ENCODE data around the gene ERG. TPM values are rescaled to one million over a fixed set of nuclear protein-coding genes. Genes with fewer than 3 reads are reported as not detected.

The ERG gene
- total and polyA plus RNA-seq, 9 of the 15 experiments (the other 6 are each of a cell fraction or from before 2014, with no cell fraction given) = 0.06 TPM; not detected in 8

DNA sequence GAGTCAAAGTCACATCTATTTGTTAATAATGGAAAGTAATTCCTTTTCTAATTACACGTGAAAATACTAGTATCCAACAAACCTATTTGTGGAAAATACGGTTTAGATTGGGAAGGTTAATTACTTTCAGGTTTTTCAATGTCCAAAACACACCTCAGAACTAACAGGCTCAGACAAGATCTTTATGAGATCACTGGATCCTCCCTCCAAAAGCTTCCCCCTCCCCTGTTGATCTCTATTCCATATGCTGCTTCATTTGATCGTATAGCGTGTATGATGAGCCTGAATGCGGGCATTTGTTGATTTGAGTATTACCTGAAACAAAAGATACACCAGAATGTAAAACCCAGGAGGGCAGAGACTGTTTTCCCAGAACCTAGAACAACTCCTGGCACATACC is 26.5 kb downstream of the ERG start (continued):
- TF ChIP-seq ZC3H8 (IDR thresholded peaks at IDR 0.05) (no peak), KDM5B (IDR thresholded peaks at IDR 0.05; ENCODE audit: insufficient replicate concordance, low read depth, low read length) (no peak)

DNA sequence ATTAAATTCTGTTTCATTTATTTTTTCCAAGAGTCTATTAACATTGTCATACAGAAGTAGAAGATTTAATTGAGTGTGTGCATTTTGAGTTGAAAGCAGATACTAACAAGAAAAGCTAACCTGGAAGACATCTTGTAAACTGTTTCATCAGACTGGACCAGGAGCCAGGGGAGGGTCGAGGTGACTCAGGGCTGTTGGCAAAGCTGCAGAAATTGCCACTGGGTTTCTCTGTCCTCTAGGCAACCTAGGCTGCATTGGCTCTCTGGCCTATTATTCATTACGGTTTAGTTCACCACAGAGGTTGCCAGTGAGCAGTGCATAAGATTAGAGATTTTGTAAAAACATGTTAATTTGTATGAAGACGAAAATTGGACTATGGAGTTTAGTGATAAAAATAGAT is 27.5 kb downstream of the ERG start:
- H4K20me1 ChIP-seq (replicated peaks; ENCODE audit: control insufficient read depth, insufficient read depth, low read length) = no peaks in the 10 kb centered on the region
- no peaks in the 10 kb centered on the region for H3K36me3 ChIP-seq (ENCODE audit: control insufficient read depth, insufficient read depth, low read length)
- H2AFZ ChIP-seq (ENCODE audit: low read depth, low read length) = no peak overlapping the region
- FAIRE-seq (no peak), ATAC-seq (no peak), DNase-seq (ENCODE audit: extremely low read depth in 1 of 4, low spot score in 3 of 4) (no peak)
- ChIA-PET CTCF (ENCODE audit: low intra/inter-chr PET ratio) (no interaction called here), POLR2A (no interaction called here)
- no peaks in the 10 kb centered on the region for H3K9me3 ChIP-seq (replicated peaks; ENCODE audit: control insufficient read depth, insufficient read depth, low read depth, low read length)
- in situ Hi-C loops (cut with MboI) (no loop called here), intact Hi-C loops (cut with micrococcal nuclease) (no loop called here)
- no TSS peak for BruUV-seq (replicated peaks)
- H3K27me3 ChIP-seq (ENCODE audit: control insufficient read depth in 2 of 2, insufficient read depth in 2 of 2, low read length in 2 of 2) = peaks cover 0 to 21% of the 10 kb centered on the region in 2 experiments; a peak in 3 of 5 replicates
- no peak overlapping the region for H3K9ac ChIP-seq (ENCODE audit: insufficient read depth in 1 of 2, low read depth in 2 of 2, low read length in 2 of 2)
- no peak overlapping the region for H3K4me2 ChIP-seq (ENCODE audit: insufficient read depth, low read length)
- H3K9me1 ChIP-seq (ENCODE audit: control insufficient read depth, insufficient read depth, low read length) = no peaks in the 10 kb centered on the region
- no peak overlapping the region for H3K4me3 ChIP-seq
- no peak overlapping the region for H3K27ac ChIP-seq (ENCODE audit: extremely low read depth, low read depth, low read length)
- no peak for TF ChIP-seq CBFA2T3 (IDR thresholded peaks at IDR 0.05)
- TF ChIP-seq, protein P1, sequence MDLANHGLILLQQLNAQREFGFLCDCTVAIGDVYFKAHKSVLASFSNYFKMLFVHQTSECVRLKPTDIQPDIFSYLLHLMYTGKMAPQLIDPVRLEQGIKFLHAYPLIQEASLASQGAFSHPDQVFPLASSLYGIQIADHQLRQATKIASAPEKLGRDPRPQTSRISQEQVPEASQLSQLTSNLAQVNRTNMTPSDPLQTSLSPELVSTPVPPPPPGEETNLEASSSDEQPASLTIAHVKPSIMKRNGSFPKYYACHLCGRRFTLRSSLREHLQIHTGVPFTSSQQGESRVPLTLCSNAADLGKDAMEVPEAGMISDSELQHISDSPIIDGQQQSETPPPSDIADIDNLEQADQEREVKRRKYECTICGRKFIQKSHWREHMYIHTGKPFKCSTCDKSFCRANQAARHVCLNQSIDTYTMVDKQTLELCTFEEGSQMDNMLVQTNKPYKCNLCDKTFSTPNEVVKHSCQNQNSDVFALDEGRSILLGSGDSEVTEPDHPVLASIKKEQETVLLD (IDR thresholded peaks at IDR 0.05) = no peak
- no peak for TF ChIP-seq BRF1 (IDR thresholded peaks at IDR 0.05; ENCODE audit: borderline replicate concordance, extremely low read depth, insufficient read length)
- no peak for TF ChIP-seq CBFA2T2 (conservative IDR thresholded peaks at IDR 0.05)
- no peak for TF ChIP-seq SAFB2 (IDR thresholded peaks at IDR 0.05; ENCODE audit: borderline replicate concordance, low read depth, low read length, severe bottlenecking)
- no peak for TF ChIP-seq FOXK2 (conservative IDR thresholded peaks at IDR 0.05 in 1 of 2, IDR thresholded peaks at IDR 0.05 in 1 of 2; ENCODE audit: low read depth in 2 of 2)
- TF ChIP-seq NFIX (CRISPR knock-in tag; IDR thresholded peaks at IDR 0.05; ENCODE audit: low read depth) = no peak
- no peak for TF ChIP-seq ARNT (IDR thresholded peaks at IDR 0.05)
- TF ChIP-seq GTF2A2 (tag; IDR thresholded peaks at IDR 0.05) = no peak
- peaks cover 3 to 4% of the 10 kb centered on the region in 2 experiments; a peak in 2 of 5 replicates for H3K4me1 ChIP-seq (replicated peaks in 1 of 2; ENCODE audit: control insufficient read depth in 2 of 2, insufficient read depth in 2 of 2, low read length in 2 of 2)
- no peaks in the 10 kb centered on the region for H3K79me2 ChIP-seq (ENCODE audit: control insufficient read depth, insufficient read depth, low read length)
- 6% methylated on average over 3 of the region's 3 CpGs for WGBS (ENCODE audit: insufficient coverage, low coverage, missing lambda C conversion rate)
